PC-9 (cell line): ENCODE data around the gene SLC22A23.

ENCODE experiments used
- CTCF ChIP-seq: fragments of 200-600 bp; sonication (generic); conservative IDR thresholded peaks from 2 replicates; pipeline ENCODE4 v1.6.1; 2017; ENCODE audit warnings: mixed run types, antibody characterized with exemption, mild to moderate bottlenecking, moderate library complexity
- EZH2 ChIP-seq: fragments of 200-600 bp; sonication (generic); IDR thresholded peaks from 2 replicates; pipeline ENCODE4 v1.8.0; 2017; ENCODE audit warnings: antibody characterized with exemption, low read depth

- TF ChIP-seq CTCF, result no peak
- no peak for TF ChIP-seq EZH2
Observed at GRCh38 chr6:3222506-3223038, 234.3 kb downstream of the SLC22A23 start.
